Astrocyte (in vitro differentiated cells and primary cell): Measurements from ENCODE around the gene CCT8L2. TPM values are rescaled to one million over a fixed set of nuclear protein-coding genes. Genes with fewer than 3 reads are reported as not detected.
"Not testable (repeated sequence)": the region's sequence is repeated elsewhere in the genome, so short reads cannot be mapped to it uniquely, and the experiment has no call there.

ENCODE experiments used
- DNase-seq: peaks from one replicate; pipeline ENCODE4 v3.0.0-alpha.2; 2010; ENCODE audit warnings: low read depth
- FAIRE-seq: peaks from 2 replicates; lab custom pipeline; 2011; peaks lifted over from hg19 to GRCh38; lab: Jason Lieb, UNC
- H2AFZ ChIP-seq: 2 replicates; pipeline ENCODE4 v1.6.0; 2012; ENCODE audit warnings: low read depth, low read length, inconsistent platforms
- H3K27ac ChIP-seq: 2 replicates; pipeline ENCODE4 v1.5.1; 2011; ENCODE audit warnings: low read depth, low read length, inconsistent platforms
- H3K27me3 ChIP-seq: 2 replicates; pipeline ENCODE4 v1.6.0; 2011; ENCODE audit warnings: low read length, inconsistent platforms; ENCODE audit not compliant: insufficient read depth
- H3K36me3 ChIP-seq: 2 replicates; pipeline ENCODE4 v1.5.1; 2011; ENCODE audit warnings: low read length, inconsistent platforms; ENCODE audit not compliant: insufficient read depth
- H3K4me1 ChIP-seq: 2 replicates; pipeline ENCODE4 v1.5.1; 2011; ENCODE audit warnings: low read length, inconsistent platforms; ENCODE audit not compliant: insufficient read depth
- H3K4me2 ChIP-seq: 2 replicates; pipeline ENCODE4 v1.6.0; 2012; ENCODE audit warnings: low read length, inconsistent platforms
- H3K4me3 ChIP-seq: 2 replicates; pipeline ENCODE4 v1.5.1; 2011; ENCODE audit warnings: low read depth, mild to moderate bottlenecking, low read length, inconsistent platforms; ENCODE audit not compliant: insufficient read depth
- H3K79me2 ChIP-seq: 2 replicates; pipeline ENCODE4 v1.6.0; 2012; ENCODE audit warnings: mild to moderate bottlenecking, low read length, inconsistent platforms; ENCODE audit not compliant: insufficient read depth
- H3K9ac ChIP-seq: 2 replicates; pipeline ENCODE4 v1.6.0; 2012; ENCODE audit warnings: mild to moderate bottlenecking, low read length, inconsistent platforms
- H3K9me3 ChIP-seq: 2 replicates; pipeline ENCODE4 v1.5.1; 2012; ENCODE audit warnings: low read depth, mild to moderate bottlenecking, low read length, inconsistent platforms; ENCODE audit not compliant: insufficient read depth
- H4K20me1 ChIP-seq: 2 replicates; pipeline ENCODE4 v1.6.0; 2012; ENCODE audit warnings: low read length, inconsistent platforms; ENCODE audit not compliant: insufficient read depth
- H3K27ac Mint-ChIP-seq: one replicate; pipeline ENCODE4 v1.8.0; 2021; ENCODE audit warnings: mild to moderate bottlenecking, mixed read lengths; ENCODE audit not compliant: unreplicated experiment
- H3K27me3 Mint-ChIP-seq: one replicate; pipeline ENCODE4 v1.8.0; 2021; ENCODE audit warnings: low read depth, mixed read lengths; ENCODE audit not compliant: unreplicated experiment
- H3K36me3 Mint-ChIP-seq: one replicate; pipeline ENCODE4 v1.8.0; 2021; ENCODE audit warnings: low read depth, mixed read lengths; ENCODE audit not compliant: unreplicated experiment
- H3K4me1 Mint-ChIP-seq: one replicate; pipeline ENCODE4 v1.8.0; 2021; ENCODE audit warnings: low read depth, mixed read lengths; ENCODE audit not compliant: unreplicated experiment
- H3K4me3 Mint-ChIP-seq: one replicate; pipeline ENCODE4 v1.8.0; 2021; ENCODE audit warnings: mild to moderate bottlenecking, moderate library complexity, mixed read lengths; ENCODE audit not compliant: unreplicated experiment
- H3K9me3 Mint-ChIP-seq: one replicate; pipeline ENCODE4 v1.8.0; 2021; ENCODE audit warnings: mild to moderate bottlenecking, mixed read lengths; ENCODE audit not compliant: unreplicated experiment
- CTCF ChIP-seq: IDR thresholded peaks from 2 replicates; pipeline ENCODE4 v1.5.1; 2011; ENCODE audit warnings: low read depth, mild to moderate bottlenecking, inconsistent platforms, low read length, moderate library complexity; ENCODE audit not compliant: insufficient read depth
- EZH2 ChIP-seq: IDR thresholded peaks from 2 replicates; pipeline ENCODE4 v1.6.1; 2012; ENCODE audit warnings: mild to moderate bottlenecking, low read length, inconsistent platforms; ENCODE audit not compliant: insufficient read depth
- total RNA-seq: library from RNA; stranded (reverse); gene quantifications from 2 replicates; pipeline ENCODE4 v1.2.1, GENCODE V29; 2021

CCT8L2 gene
- total RNA-seq, 1 donor from 2014 or later: not detected

GRCh38 chr22:16617516-16617915 is 24.9 kb upstream of the CCT8L2 start:
- not testable (repeated sequence) for DNase-seq, H3K4me3 Mint-ChIP-seq, H3K9me3 ChIP-seq, H3K4me1 ChIP-seq, H3K27ac Mint-ChIP-seq, H2AFZ ChIP-seq, H3K36me3 ChIP-seq, H3K27me3 Mint-ChIP-seq, H3K27ac ChIP-seq, H3K4me1 Mint-ChIP-seq, H3K79me2 ChIP-seq, H3K27me3 ChIP-seq, H3K4me2 ChIP-seq, FAIRE-seq, H3K9ac ChIP-seq, H4K20me1 ChIP-seq, H3K4me3 ChIP-seq, H3K9me3 Mint-ChIP-seq, H3K36me3 Mint-ChIP-seq

- not testable (repeated sequence) for DNase-seq, FAIRE-seq, H3K27ac ChIP-seq, H4K20me1 ChIP-seq, H3K27me3 Mint-ChIP-seq, H3K36me3 Mint-ChIP-seq, H3K9me3 ChIP-seq, H3K4me1 ChIP-seq, H3K36me3 ChIP-seq, H2AFZ ChIP-seq, H3K79me2 ChIP-seq, H3K4me2 ChIP-seq, H3K27ac Mint-ChIP-seq, H3K4me3 ChIP-seq, H3K9ac ChIP-seq, H3K27me3 ChIP-seq, H3K4me1 Mint-ChIP-seq, H3K4me3 Mint-ChIP-seq
- H3K9me3 Mint-ChIP-seq: peaks cover 15% of the 10 kb centered on the region
Measured at GRCh38 chr22:16616390-16616938, 23.9 kb upstream of the CCT8L2 start.

GRCh38 chr22:16615606-16616245 is 23.1 kb upstream of the CCT8L2 start:
- H3K27me3 Mint-ChIP-seq, H3K4me2 ChIP-seq, H3K4me1 Mint-ChIP-seq, H3K4me3 Mint-ChIP-seq, H3K27ac ChIP-seq, H2AFZ ChIP-seq, H3K27me3 ChIP-seq, H3K9me3 ChIP-seq, H3K36me3 ChIP-seq, DNase-seq, H3K9ac ChIP-seq, H4K20me1 ChIP-seq, H3K79me2 ChIP-seq, H3K27ac Mint-ChIP-seq, H3K4me3 ChIP-seq, H3K4me1 ChIP-seq, FAIRE-seq, H3K36me3 Mint-ChIP-seq: not testable (repeated sequence)
- peaks cover 21% of the 10 kb centered on the region for H3K9me3 Mint-ChIP-seq

DNA sequence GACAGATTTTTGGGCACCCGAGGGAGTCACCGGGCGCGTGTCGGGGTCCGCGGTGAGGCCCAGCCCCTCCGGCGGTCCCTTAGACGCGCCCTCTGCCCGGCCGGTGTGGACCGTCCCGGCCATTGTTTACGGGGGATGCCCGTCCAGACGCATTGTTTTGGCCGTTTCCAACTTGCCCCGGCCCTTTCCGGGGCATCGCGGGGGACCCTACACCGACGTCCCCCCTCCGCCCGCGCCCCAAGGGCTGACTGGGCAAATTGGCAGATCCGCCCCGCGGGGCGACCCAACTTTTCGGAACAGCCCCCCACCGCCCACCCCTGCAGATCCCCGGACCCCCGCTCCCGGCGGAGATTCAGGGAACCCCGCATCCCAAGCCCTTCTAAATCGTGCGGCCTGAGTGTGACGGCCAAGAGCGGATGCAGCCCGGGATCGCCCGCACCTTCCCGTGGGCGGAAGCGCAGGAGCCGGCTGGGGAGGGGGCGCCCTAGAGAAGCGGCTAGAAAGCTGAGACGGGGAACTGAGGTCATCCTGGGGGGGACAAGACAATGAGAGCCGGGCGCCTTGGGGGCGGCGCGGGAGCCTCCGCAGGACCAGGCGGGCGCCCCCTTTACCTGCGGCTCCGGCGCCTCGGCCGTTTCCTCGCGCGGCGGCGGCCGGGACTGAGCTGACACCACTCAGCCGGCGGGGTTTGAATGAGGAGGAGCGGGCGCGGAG is 17.1 kb upstream of the CCT8L2 start:
- no peak overlapping the region for H3K27ac Mint-ChIP-seq
- TF ChIP-seq EZH2: no peak
- TF ChIP-seq CTCF: no peak
- no peaks in the 10 kb centered on the region for H3K27me3 Mint-ChIP-seq
- H3K27ac ChIP-seq: no peak overlapping the region
- H3K4me1 Mint-ChIP-seq: no peaks in the 10 kb centered on the region
- peaks cover 26% of the 10 kb centered on the region for H3K9me3 Mint-ChIP-seq
- H3K4me2 ChIP-seq: no peak overlapping the region
- DNase-seq: no peak
- H3K4me3 Mint-ChIP-seq: no peak overlapping the region
- no peak overlapping the region for H3K4me3 ChIP-seq
- H3K9me3 ChIP-seq: no peaks in the 10 kb centered on the region
- no peaks in the 10 kb centered on the region for H3K36me3 Mint-ChIP-seq
- no peak overlapping the region for H3K9ac ChIP-seq
- H3K79me2 ChIP-seq: no peaks in the 10 kb centered on the region
- no peaks in the 10 kb centered on the region for H3K4me1 ChIP-seq
- no peaks in the 10 kb centered on the region for H4K20me1 ChIP-seq
- no peak for FAIRE-seq
- no peaks in the 10 kb centered on the region for H3K36me3 ChIP-seq
- H3K27me3 ChIP-seq: no peaks in the 10 kb centered on the region
- no peak overlapping the region for H2AFZ ChIP-seq
